Neural progenitor cell (in vitro differentiated cells): ENCODE results near the gene UGT1A10.

Experiments used
- EZH2 ChIP-seq: fragments of 200-600 bp; sonication (generic); IDR thresholded peaks from 2 replicates; pipeline ENCODE4 v1.6.1; 2017; ENCODE audit warnings: antibody characterized with exemption, mild to moderate bottlenecking, moderate library complexity
- EZH2phosphoT487 ChIP-seq: fragments of 200-600 bp; sonication (generic); IDR thresholded peaks from 2 replicates; pipeline ENCODE4 v1.6.1; 2017; ENCODE audit warnings: antibody characterized with exemption
- TF ChIP-seq, protein P1 (sequence below): fragments of 200-600 bp; sonication (generic); IDR thresholded peaks from 2 replicates; pipeline ENCODE4 v1.5.1; 2017; ENCODE audit warnings: antibody characterized with exemption, mild to moderate bottlenecking

DNA sequence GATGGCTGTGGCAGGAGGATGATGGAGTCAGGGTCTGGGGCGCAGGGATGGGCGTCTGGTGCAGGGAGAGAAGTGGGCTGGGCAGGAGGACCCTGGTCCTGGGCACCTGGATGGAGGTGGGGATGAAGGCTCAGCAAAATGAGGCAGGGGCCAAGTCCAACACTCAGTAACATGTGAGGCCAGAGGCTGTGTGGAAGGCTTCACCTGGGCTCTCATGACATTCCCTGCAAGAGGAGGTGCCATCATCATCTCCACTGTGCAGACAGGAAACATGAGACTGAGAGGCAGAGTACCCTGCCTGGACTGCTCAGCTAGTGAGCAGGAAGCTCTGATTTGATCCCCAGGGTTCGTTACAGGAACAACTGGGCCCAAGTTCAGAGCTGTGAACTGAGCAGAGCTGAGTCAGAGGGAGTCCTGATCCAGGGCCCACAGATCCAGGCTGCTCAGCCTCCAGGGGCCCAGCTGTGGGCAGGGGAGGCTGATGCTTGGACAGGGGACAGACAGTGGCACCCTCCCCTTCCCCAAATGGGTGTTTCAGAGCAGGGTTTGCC lies 181.2 kb downstream of the UGT1A10 start:
- TF ChIP-seq, protein P1, sequence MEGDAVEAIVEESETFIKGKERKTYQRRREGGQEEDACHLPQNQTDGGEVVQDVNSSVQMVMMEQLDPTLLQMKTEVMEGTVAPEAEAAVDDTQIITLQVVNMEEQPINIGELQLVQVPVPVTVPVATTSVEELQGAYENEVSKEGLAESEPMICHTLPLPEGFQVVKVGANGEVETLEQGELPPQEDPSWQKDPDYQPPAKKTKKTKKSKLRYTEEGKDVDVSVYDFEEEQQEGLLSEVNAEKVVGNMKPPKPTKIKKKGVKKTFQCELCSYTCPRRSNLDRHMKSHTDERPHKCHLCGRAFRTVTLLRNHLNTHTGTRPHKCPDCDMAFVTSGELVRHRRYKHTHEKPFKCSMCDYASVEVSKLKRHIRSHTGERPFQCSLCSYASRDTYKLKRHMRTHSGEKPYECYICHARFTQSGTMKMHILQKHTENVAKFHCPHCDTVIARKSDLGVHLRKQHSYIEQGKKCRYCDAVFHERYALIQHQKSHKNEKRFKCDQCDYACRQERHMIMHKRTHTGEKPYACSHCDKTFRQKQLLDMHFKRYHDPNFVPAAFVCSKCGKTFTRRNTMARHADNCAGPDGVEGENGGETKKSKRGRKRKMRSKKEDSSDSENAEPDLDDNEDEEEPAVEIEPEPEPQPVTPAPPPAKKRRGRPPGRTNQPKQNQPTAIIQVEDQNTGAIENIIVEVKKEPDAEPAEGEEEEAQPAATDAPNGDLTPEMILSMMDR, result no peak
- TF ChIP-seq EZH2phosphoT487 (no peak), EZH2 (no peak)
